PC-9 (cell line): ENCODE results near the gene SLC39A2. TPM values are rescaled to one million over a fixed set of nuclear protein-coding genes. Genes with fewer than 3 reads are reported as not detected.
A peak's percentile ranks its signal among the peaks of the same experiment; 100 is the strongest.

Source experiments
- BruUV-seq: library from RNA; stranded (reverse); fragments of 400-500 nt; replicated peaks from 2 replicates; lab custom pipeline; 2021; lab: Mats Ljungman, UMichigan
- CTCF ChIA-PET: fragments of 300-600 bp; sonication (Branson Sonifier 250); formaldehyde crosslinking; loops from one replicate; lab custom pipeline; 2022; ENCODE audit warnings: antibody characterized with exemption; lab: Charles Lee
- POLR2A ChIA-PET: fragments of 300-600 bp; sonication (Branson Sonifier 250); formaldehyde crosslinking; loops from one replicate; lab custom pipeline; 2022; ENCODE audit warnings: antibody characterized with exemption; ENCODE audit not compliant: unreplicated experiment; lab: Charles Lee
- DNase-seq, 2 experiments: peaks; one replicate each; pipeline versions ENCODE4 v3.0.0 to v3.0.0-alpha.2; 2015 to 2022; ENCODE audit warnings: mixed read lengths in 1 of 2
- H2AFZ ChIP-seq: fragments of 200-600 bp; sonication (generic); 2 replicates; pipeline ENCODE4 v1.8.1; 2017; ENCODE audit warnings: antibody characterized with exemption
- H3F3A ChIP-seq: fragments of 200-600 bp; sonication (generic); 2 replicates; pipeline ENCODE4 v1.8.1; 2017; ENCODE audit warnings: antibody characterized with exemption, mild to moderate bottlenecking, low read depth; ENCODE audit not compliant: insufficient read depth
- H3K27ac ChIP-seq: fragments of 200-600 bp; sonication (generic); 2 replicates; pipeline ENCODE4 v1.6.1; 2016; ENCODE audit warnings: mixed run types
- H3K27me3 ChIP-seq: fragments of 200-600 bp; sonication (generic); 2 replicates; pipeline ENCODE4 v1.6.1; 2016; ENCODE audit warnings: low read depth, mixed run types; ENCODE audit not compliant: insufficient read depth
- H3K36me3 ChIP-seq: fragments of 200-600 bp; sonication (generic); 2 replicates; pipeline ENCODE4 v1.6.1; 2016; ENCODE audit warnings: low read depth, mixed run types
- H3K4me1 ChIP-seq: fragments of 200-600 bp; sonication (generic); replicated peaks from 2 replicates; pipeline ENCODE4 v1.6.1; 2016; ENCODE audit warnings: mixed run types; ENCODE audit not compliant: insufficient read depth
- H3K4me2 ChIP-seq: fragments of 200-600 bp; sonication (generic); 2 replicates; pipeline ENCODE4 v1.6.1; 2017; ENCODE audit warnings: mixed run types
- H3K4me3 ChIP-seq: fragments of 200-600 bp; sonication (generic); 2 replicates; pipeline ENCODE4 v1.6.1; 2016; ENCODE audit warnings: mixed run types
- H3K79me2 ChIP-seq: fragments of 200-600 bp; sonication (generic); 2 replicates; pipeline ENCODE4 v1.6.1; 2017; ENCODE audit warnings: low read depth, mixed run types
- H3K9me2 ChIP-seq: fragments of 200-600 bp; sonication (generic); 2 replicates; pipeline ENCODE4 v1.8.1; 2017; ENCODE audit warnings: mild to moderate bottlenecking; ENCODE audit not compliant: insufficient read depth
- H3K9me3 ChIP-seq: fragments of 200-600 bp; sonication (generic); 2 replicates; pipeline ENCODE4 v1.8.1; 2016; ENCODE audit warnings: low read depth; ENCODE audit not compliant: insufficient read depth
- H4K20me1 ChIP-seq: fragments of 200-600 bp; sonication (generic); 2 replicates; pipeline ENCODE4 v1.8.1; 2017; ENCODE audit not compliant: insufficient read depth
- CTCF ChIP-seq: fragments of 200-600 bp; sonication (generic); conservative IDR thresholded peaks from 2 replicates; pipeline ENCODE4 v1.6.1; 2017; ENCODE audit warnings: mixed run types, antibody characterized with exemption, mild to moderate bottlenecking, moderate library complexity
- EZH2 ChIP-seq: fragments of 200-600 bp; sonication (generic); IDR thresholded peaks from 2 replicates; pipeline ENCODE4 v1.8.0; 2017; ENCODE audit warnings: antibody characterized with exemption, low read depth
- intact Hi-C: fragments of 100-400 bp; cut with micrococcal nuclease; formaldehyde crosslinking; loops from one replicate; pipeline ENCODE4 v1.10.0; 2022; ENCODE audit not compliant: unreplicated experiment
- total RNA-seq: library from RNA; stranded (reverse); gene quantifications from 2 replicates; pipeline ENCODE4 v1.2.3, GENCODE V29; 2021

SLC39A2 gene
- total RNA-seq, 1 experiment from 2014 or later, result 0.35 TPM

GRCh38 chr14:20970647-20970982 lies 28.5 kb upstream of the SLC39A2 start:
- Histone ChIP-seq H3K79me2 (no peaks in the 10 kb centered on the region), H3K9me2 (no peaks in the 10 kb centered on the region), H3F3A (no peaks in the 10 kb centered on the region; the same call in 1 of the 2 replicates), H3K4me3 (peak overlapping the region; percentile 57; the same call in 1 of the 2 replicates), H3K9me3 (no peaks in the 10 kb centered on the region), H3K27me3 (no peaks in the 10 kb centered on the region), H3K4me2 (peak overlapping the region; percentile 93), H3K27ac (no peak overlapping the region), H4K20me1 (no peaks in the 10 kb centered on the region), H2AFZ (peak overlapping the region; percentile 92; the same call in 1 of the 2 replicates), H3K36me3 (no peaks in the 10 kb centered on the region), H3K4me1 (peaks cover 5% of the 10 kb centered on the region; the same call in 1 of the 2 replicates)
- TF ChIP-seq CTCF, result no peak
- BruUV-seq, result no TSS peak
- intact Hi-C loops, result loop anchor here (2.0 to 10.0 kb wide), 3 partner anchors 28 to 346 kb away; partner anchors contain the start of genes SLC39A2 and TMEM253
- CTCF ChIA-PET, result interaction anchor here (0.6 to 2.4 kb wide), 8 partner anchors 10 to 528 kb away, joined by 3 to 10 read pairs (median 5); partner anchors contain the start of gene SLC39A2
- POLR2A ChIA-PET, result no interaction called here
- DNase-seq, result no peak

- peak overlapping the region; percentile 93 for H3K4me2 ChIP-seq
- intact Hi-C loops, result loop anchor here (1.0 to 10.0 kb wide), 5 partner anchors 28 to 346 kb away; partner anchors contain the start of genes SLC39A2 and TMEM253
- no peaks in the 10 kb centered on the region; the same call in 1 of the 2 replicates for H3F3A ChIP-seq
- peak overlapping the region; percentile 92 for H2AFZ ChIP-seq
- H3K79me2 ChIP-seq, result no peaks in the 10 kb centered on the region
- no peaks in the 10 kb centered on the region for H3K9me2 ChIP-seq
- H3K27ac ChIP-seq, result no peak overlapping the region
- CTCF ChIA-PET, result interaction anchor here (0.6 to 2.4 kb wide), 13 partner anchors 10 to 290 kb away, joined by 3 to 10 read pairs (median 4); partner anchors contain the start of gene SLC39A2
- H3K4me1 ChIP-seq, result peaks cover 6% of the 10 kb centered on the region; the same call in 1 of the 2 replicates
- TF ChIP-seq EZH2 (no peak), CTCF (peak; percentile 76)
- peak; percentile 42 to 78 for DNase-seq
- no peaks in the 10 kb centered on the region for H3K36me3 ChIP-seq
- H3K9me3 ChIP-seq, result no peaks in the 10 kb centered on the region
- POLR2A ChIA-PET, result interaction anchor here (0.6 kb wide), 1 partner anchor 16 kb away, joined by 3 read pairs; the partner anchor contains the start of gene RNASE2
- peak overlapping the region; percentile 57 for H3K4me3 ChIP-seq
- BruUV-seq, result no TSS peak
- no peaks in the 10 kb centered on the region for H3K27me3 ChIP-seq
- H4K20me1 ChIP-seq, result no peaks in the 10 kb centered on the region
Measured at GRCh38 chr14:20970983-20971704, 27.9 kb upstream of the SLC39A2 start.

GRCh38 chr14:20971705-20972021 lies 27.4 kb upstream of the SLC39A2 start:
- peak overlapping the region; percentile 93 for H3K4me2 ChIP-seq
- H4K20me1 ChIP-seq, result no peaks in the 10 kb centered on the region
- intact Hi-C loops, result loop anchor here (1.0 to 10.0 kb wide), 5 partner anchors 27 to 347 kb away; partner anchors contain the start of genes SLC39A2 and TMEM253
- no peak overlapping the region for H3K27ac ChIP-seq
- H3K4me1 ChIP-seq, result peaks cover 6% of the 10 kb centered on the region; the same call in 1 of the 2 replicates
- H3K9me2 ChIP-seq, result no peaks in the 10 kb centered on the region
- no peak overlapping the region for H2AFZ ChIP-seq
- H3K79me2 ChIP-seq, result no peaks in the 10 kb centered on the region
- H3K4me3 ChIP-seq, result peak overlapping the region; percentile 57; the same call in 1 of the 2 replicates
- DNase-seq, result no peak
- TF ChIP-seq EZH2 (no peak), CTCF (no peak)
- CTCF ChIA-PET, result interaction anchor here (0.6 to 2.4 kb wide), 9 partner anchors 11 to 291 kb away, joined by 3 to 10 read pairs (median 4); partner anchors contain the start of gene SLC39A2
- no peaks in the 10 kb centered on the region for H3K27me3 ChIP-seq
- POLR2A ChIA-PET, result interaction anchor here (0.6 kb wide), 1 partner anchor 17 kb away, joined by 3 read pairs; the partner anchor contains the start of gene RNASE2
- no peaks in the 10 kb centered on the region for H3K9me3 ChIP-seq
- BruUV-seq, result no TSS peak
- no peaks in the 10 kb centered on the region; the same call in 1 of the 2 replicates for H3F3A ChIP-seq
- H3K36me3 ChIP-seq, result no peaks in the 10 kb centered on the region
